ENCODE data around the gene TBX10. TPM values are rescaled to one million over a fixed set of nuclear protein-coding genes. Genes with fewer than 3 reads are reported as not detected.

TBX10 gene
- total RNA-seq, 1 experiment from 2014 or later: not detected

DNA sequence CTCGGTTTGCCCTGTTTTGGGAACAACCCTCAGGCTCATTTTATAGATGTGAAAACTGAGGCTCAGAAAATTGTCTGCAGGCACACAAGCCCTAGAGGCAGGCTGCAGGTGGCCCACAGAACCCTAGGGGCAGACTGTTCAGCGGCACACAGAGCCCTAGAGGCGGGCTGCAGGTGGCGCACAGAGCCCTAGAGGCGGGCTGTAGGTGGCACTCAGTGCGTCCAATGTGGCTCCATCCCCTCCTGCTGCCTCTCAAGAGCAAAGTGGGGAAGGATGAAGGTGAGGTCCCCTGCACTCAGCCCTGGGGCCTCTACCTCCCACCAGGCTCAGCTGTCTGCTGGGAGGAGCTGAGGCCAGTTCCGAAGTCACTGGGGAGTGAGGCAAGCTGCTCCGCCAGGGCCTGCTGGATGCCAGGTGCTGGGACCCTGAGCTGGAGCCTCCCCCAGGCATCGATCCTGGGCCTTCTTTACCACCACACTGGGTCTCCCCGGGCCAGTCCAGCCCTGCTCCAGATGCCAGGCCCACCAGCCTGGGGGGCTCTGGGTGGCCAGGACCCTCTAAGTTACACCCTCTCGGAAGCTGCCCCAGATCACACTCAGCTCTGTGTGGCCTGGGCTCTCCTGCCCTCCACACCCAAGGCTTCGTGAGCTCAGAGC, 8.7 kb upstream of the TBX10 start:
- H2BK20ac ChIP-seq (ENCODE audit: low read depth, low read length, poor library complexity, severe bottlenecking): no peak overlapping the region
- H3K4ac ChIP-seq (ENCODE audit: low read depth, low read length): no peak overlapping the region
- H3K4me3 Mint-ChIP-seq: no peak overlapping the region
- no peak overlapping the region for H4K91ac ChIP-seq (ENCODE audit: insufficient read length, low read depth, low read length)
- no peaks in the 10 kb centered on the region for H3K4me1 ChIP-seq (ENCODE audit: insufficient read depth, low read length)
- no peaks in the 10 kb centered on the region for H3K23me2 ChIP-seq (ENCODE audit: insufficient read length, low read depth, low read length, poor library complexity, severe bottlenecking)
- H3K36me3 Mint-ChIP-seq (ENCODE audit: insufficient read depth in 1 of 3, low read depth in 3 of 3): no peaks in the 10 kb centered on the region; a peak in 1 of 7 replicates
- H3K14ac ChIP-seq (ENCODE audit: insufficient read depth, low read length): no peak overlapping the region
- H3K79me2 ChIP-seq (ENCODE audit: insufficient read depth, low read length): no peaks in the 10 kb centered on the region
- no peak overlapping the region for H2AFZ ChIP-seq (ENCODE audit: low read length)
- no peak overlapping the region for H3T11ph ChIP-seq (ENCODE audit: low read length)
- TF ChIP-seq, protein P1, sequence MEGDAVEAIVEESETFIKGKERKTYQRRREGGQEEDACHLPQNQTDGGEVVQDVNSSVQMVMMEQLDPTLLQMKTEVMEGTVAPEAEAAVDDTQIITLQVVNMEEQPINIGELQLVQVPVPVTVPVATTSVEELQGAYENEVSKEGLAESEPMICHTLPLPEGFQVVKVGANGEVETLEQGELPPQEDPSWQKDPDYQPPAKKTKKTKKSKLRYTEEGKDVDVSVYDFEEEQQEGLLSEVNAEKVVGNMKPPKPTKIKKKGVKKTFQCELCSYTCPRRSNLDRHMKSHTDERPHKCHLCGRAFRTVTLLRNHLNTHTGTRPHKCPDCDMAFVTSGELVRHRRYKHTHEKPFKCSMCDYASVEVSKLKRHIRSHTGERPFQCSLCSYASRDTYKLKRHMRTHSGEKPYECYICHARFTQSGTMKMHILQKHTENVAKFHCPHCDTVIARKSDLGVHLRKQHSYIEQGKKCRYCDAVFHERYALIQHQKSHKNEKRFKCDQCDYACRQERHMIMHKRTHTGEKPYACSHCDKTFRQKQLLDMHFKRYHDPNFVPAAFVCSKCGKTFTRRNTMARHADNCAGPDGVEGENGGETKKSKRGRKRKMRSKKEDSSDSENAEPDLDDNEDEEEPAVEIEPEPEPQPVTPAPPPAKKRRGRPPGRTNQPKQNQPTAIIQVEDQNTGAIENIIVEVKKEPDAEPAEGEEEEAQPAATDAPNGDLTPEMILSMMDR (conservative IDR thresholded peaks at IDR 0.05): peak; percentile 71
- no peak overlapping the region for H2BK15ac ChIP-seq (ENCODE audit: low read depth, low read length)
- no peak overlapping the region for H3K9ac ChIP-seq (ENCODE audit: extremely low read depth, insufficient read length, low read length)
- no peaks in the 10 kb centered on the region for H3K79me1 ChIP-seq (ENCODE audit: insufficient read depth, low read depth, low read length, poor library complexity, severe bottlenecking)
- H3K4me2 ChIP-seq (ENCODE audit: insufficient read depth, insufficient read length, low read length): no peak overlapping the region
- H3K9me3 ChIP-seq (ENCODE audit: control insufficient read depth, low read depth, low read length): no peaks in the 10 kb centered on the region
- no peaks in the 10 kb centered on the region for H4K20me1 ChIP-seq (ENCODE audit: control insufficient read depth, insufficient read depth, insufficient read length)
- peak; percentile 82 for DNase-seq
- H3K9me3 Mint-ChIP-seq: peaks cover 0 to 3% of the 10 kb centered on the region in 2 experiments; a peak in 3 of 5 replicates
- H3K27me3 ChIP-seq (ENCODE audit: insufficient read depth, low read length): no peaks in the 10 kb centered on the region
- no peak overlapping the region for H3K18ac ChIP-seq (ENCODE audit: insufficient read length, low read depth, low read length)
- no peak overlapping the region for H2BK120ac ChIP-seq (ENCODE audit: low read depth, low read length, poor library complexity, severe bottlenecking)
- no CpG with 5 or more reads among the region's 12 CpGs for WGBS (ENCODE audit: extremely low coverage, insufficient read length, low lambda C conversion rate)
- H3K23ac ChIP-seq (ENCODE audit: insufficient read length, low read depth, low read length): no peak overlapping the region
- no peak overlapping the region for H2BK5ac ChIP-seq (ENCODE audit: insufficient read length, low read length)
- no peak overlapping the region for H3K56ac ChIP-seq (ENCODE audit: insufficient read length, low read depth, low read length)
- no peak overlapping the region for H4K5ac ChIP-seq (ENCODE audit: insufficient read length, low read depth, low read length)
- no peak overlapping the region for H4K8ac ChIP-seq (replicated peaks; ENCODE audit: insufficient read length, low read depth, low read length)
- peaks cover 8 to 15% of the 10 kb centered on the region in 2 experiments for H3K4me1 Mint-ChIP-seq
- H2BK12ac ChIP-seq (ENCODE audit: insufficient read length, low read depth, low read length): no peak overlapping the region
- no peak overlapping the region for H3K27ac Mint-ChIP-seq
- H2AK5ac ChIP-seq (ENCODE audit: insufficient read length, low read length): no peak overlapping the region
- H3K27ac ChIP-seq (ENCODE audit: insufficient read length, low read depth, low read length): no peak overlapping the region
- peaks cover 20% of the 10 kb centered on the region for H3K27me3 Mint-ChIP-seq (ENCODE audit: low read depth)

All from H9 (cell line).